SK-N-SH (cell line): ENCODE data around the gene PPP4R2. TPM values are rescaled to one million over a fixed set of nuclear protein-coding genes. Genes with fewer than 3 reads are reported as not detected.

Experiments used
- CTCF ChIA-PET: fragments of 300-600, 350-600 bp; formaldehyde crosslinking; extraction: SDS; loops from one replicate; lab custom pipeline; 2021; lab: Yijun Ruan, JAX
- POLR2A ChIA-PET: fragments of 350-600 bp; sonication (Branson Sonifier 250); formaldehyde crosslinking; extraction: SDS; loops from one replicate; lab custom pipeline; 2020; ENCODE audit warnings: antibody characterized with exemption, inconsistent platforms; lab: Yijun Ruan, JAX
- DNase-seq: peaks from one replicate; pipeline ENCODE4 v3.0.0; 2012
- H2AFZ ChIP-seq: fragments of 200-600 bp; sonication (generic); 2 replicates; pipeline ENCODE4 v1.8.1; 2016; ENCODE audit warnings: antibody characterized with exemption, mild to moderate bottlenecking, low read depth
- H3F3A ChIP-seq: fragments of 200-600 bp; sonication (generic); replicated peaks from 2 replicates; pipeline ENCODE3; 2016; ENCODE audit warnings: antibody characterized with exemption, mild to moderate bottlenecking; ENCODE audit not compliant: insufficient read depth
- H3K27ac ChIP-seq, 2 experiments: fragments of 200-500 bp in 1 of 2; fragments of 200-600 bp in 1 of 2; sonication (Bioruptor generic) in 1 of 2; sonication (generic), shearing (Covaris generic) in 1 of 2; 2 replicates each; pipeline versions ENCODE4 v1.5.1 to v1.6.1; 2014 to 2016; ENCODE audit warnings: low read depth in 2 of 2, inconsistent platforms in 1 of 2, low read length in 1 of 2, mild to moderate bottlenecking in 1 of 2, mixed read lengths in 1 of 2
- H3K27me3 ChIP-seq: fragments of 200-600 bp; sonication (generic), shearing (Covaris generic); 2 replicates; pipeline ENCODE4 v1.6.1; 2016; ENCODE audit warnings: mixed run types; ENCODE audit not compliant: insufficient read depth
- H3K36me3 ChIP-seq, 2 experiments: fragments of 200-500 bp in 1 of 2; fragments of 200-600 bp in 1 of 2; sonication (Bioruptor generic) in 1 of 2; sonication (generic) in 1 of 2; replicated peaks in 1 of 2; 2 replicates each; pipeline versions ENCODE3 to v1.5.1; 2014 to 2016; ENCODE audit warnings: low read length in 1 of 2, mild to moderate bottlenecking in 1 of 2; ENCODE audit not compliant: insufficient read depth in 2 of 2, control insufficient read depth in 1 of 2
- H3K4me1 ChIP-seq, 2 experiments: fragments of 200-500 bp in 1 of 2; fragments of 200-600 bp in 1 of 2; sonication (Bioruptor generic) in 1 of 2; sonication (generic), shearing (Covaris generic) in 1 of 2; 2 replicates each; pipeline versions ENCODE4 v1.5.1 to v1.6.1; 2014 to 2016; ENCODE audit warnings: low read depth in 1 of 2, low read length in 1 of 2, mixed run types in 1 of 2; ENCODE audit not compliant: insufficient read depth in 2 of 2, control insufficient read depth in 1 of 2
- H3K4me2 ChIP-seq: fragments of 200-600 bp; sonication (generic), shearing (Covaris generic); 2 replicates; pipeline ENCODE4 v1.6.1; 2017; ENCODE audit warnings: mixed run types
- H3K4me3 ChIP-seq, 2 experiments: fragments of 200-500 bp in 1 of 2; fragments of 200-600 bp in 1 of 2; sonication (Bioruptor generic) in 1 of 2; sonication (generic), shearing (Covaris generic) in 1 of 2; 2 replicates each; pipeline versions ENCODE4 v1.5.1 to v1.8.1; 2014 to 2016; ENCODE audit warnings: low read depth in 2 of 2, inconsistent platforms in 1 of 2, low read length in 1 of 2, mild to moderate bottlenecking in 1 of 2, mixed read lengths in 1 of 2, moderate library complexity in 1 of 2
- H3K79me2 ChIP-seq: fragments of 200-600 bp; sonication (generic); 2 replicates; pipeline ENCODE4 v1.8.1; 2017; ENCODE audit warnings: mild to moderate bottlenecking; ENCODE audit not compliant: insufficient read depth
- H3K9ac ChIP-seq: fragments of 200-600 bp; sonication (generic); 2 replicates; pipeline ENCODE4 v1.6.1; 2017; ENCODE audit warnings: mixed run types
- H3K9me2 ChIP-seq: fragments of 200-600 bp; sonication (generic); 2 replicates; pipeline ENCODE4 v1.6.1; 2017; ENCODE audit warnings: mixed run types
- H3K9me3 ChIP-seq: fragments of 200-600 bp; sonication (generic); 2 replicates; pipeline ENCODE4 v1.6.1; 2017; ENCODE audit warnings: mixed run types, mild to moderate bottlenecking, moderate library complexity
- H4K20me1 ChIP-seq: fragments of 200-600 bp; sonication (generic); 2 replicates; pipeline ENCODE4 v1.6.1; 2017; ENCODE audit warnings: mild to moderate bottlenecking, mixed run types; ENCODE audit not compliant: insufficient read depth
- EP300 ChIP-seq, 2 experiments: IDR thresholded peaks; 2 replicates each; pipeline versions ENCODE4 v1.4.0 to v1.6.1; 2012; ENCODE audit warnings: borderline replicate concordance in 1 of 2, low read depth in 1 of 2, low read length in 1 of 2
- EZH2phosphoT487 ChIP-seq: fragments of 200-600 bp; sonication (generic); IDR thresholded peaks from 2 replicates; pipeline ENCODE4 v1.6.1; 2017; ENCODE audit warnings: low read depth, mixed run types, mild to moderate bottlenecking, antibody characterized with exemption, moderate library complexity, borderline replicate concordance
- FOXJ3 ChIP-seq: sonication (generic); formaldehyde crosslinking; IDR thresholded peaks from 2 replicates; pipeline ENCODE4 v1.5.1; 2020; ENCODE audit warnings: mild to moderate bottlenecking, missing genetic modification reagents
- JUND ChIP-seq: IDR thresholded peaks from 2 replicates; pipeline ENCODE4 v1.4.0; 2012
- MAX ChIP-seq: IDR thresholded peaks from 2 replicates; pipeline ENCODE4 v1.4.0; 2012; ENCODE audit warnings: low read depth
- MXI1 ChIP-seq: IDR thresholded peaks from 2 replicates; pipeline ENCODE4 v1.6.1; 2012; ENCODE audit warnings: mild to moderate bottlenecking, low read depth, low read length, improper control_type of control experiment
- PBX3 ChIP-seq: IDR thresholded peaks from 2 replicates; pipeline ENCODE4; 2012
- POLR2AphosphoS5 ChIP-seq: IDR thresholded peaks from 2 replicates; pipeline ENCODE4 v1.6.1; 2012; ENCODE audit warnings: low read depth, low read length
- RCOR1 ChIP-seq: fragments of 150-350 bp; IDR thresholded peaks from 2 replicates; pipeline ENCODE4 v1.6.1; 2017; ENCODE audit warnings: antibody characterized with exemption, low read length
- REST ChIP-seq: IDR thresholded peaks from 2 replicates; pipeline ENCODE4 v1.6.1; 2012; ENCODE audit warnings: mild to moderate bottlenecking, low read depth, low read length, moderate library complexity
- RFX5 ChIP-seq: IDR thresholded peaks from 2 replicates; pipeline ENCODE4 v1.6.1; 2012; ENCODE audit warnings: mild to moderate bottlenecking, improper control_type of control experiment, low read length
- RXRA ChIP-seq: IDR thresholded peaks from 2 replicates; pipeline ENCODE4 v1.4.0; 2012; ENCODE audit warnings: low read depth, mild to moderate bottlenecking, borderline replicate concordance
- SIN3A ChIP-seq: IDR thresholded peaks from 2 replicates; pipeline ENCODE4 v1.6.1; 2012; ENCODE audit warnings: low read depth, mild to moderate bottlenecking, low read length, moderate library complexity, borderline replicate concordance
- USF1 ChIP-seq: IDR thresholded peaks from 2 replicates; pipeline ENCODE4 v1.4.0; 2012; ENCODE audit warnings: low read depth, borderline replicate concordance
- USF2 ChIP-seq: fragments of 150-350 bp; IDR thresholded peaks from 2 replicates; pipeline ENCODE4 v1.6.1; 2017; ENCODE audit warnings: antibody characterized with exemption, low read length, low read depth, borderline replicate concordance
- WGBS: methylation state at CpG from one replicate; pipeline ENCODE4 v1.1.6; 2017; ENCODE audit warnings: low lambda C conversion rate; 5-methylcytosine and 5-hydroxymethylcytosine counted together
- polyA plus RNA-seq, 3 experiments: library from polyadenylated mRNA; depleted of rRNA; stranded (reverse); fragments of >200 nt; gene quantifications; 2 replicates each; pipeline ENCODE4 v1.2.3, GENCODE V29; 2012

PPP4R2 gene
- polyA plus RNA-seq, 1 of the 3 experiments (the other 2 are of a cell fraction) = 8.9 TPM

GRCh38 chr3:73098026-73098425 lies 101.4 kb downstream of the PPP4R2 start:
- no peaks in the 10 kb centered on the region for H3K27me3 ChIP-seq
- POLR2A ChIA-PET = no interaction called here
- H3K27ac ChIP-seq = no peak overlapping the region
- no peak overlapping the region for H3K4me3 ChIP-seq
- no peak for DNase-seq
- no peaks in the 10 kb centered on the region for H3K9me3 ChIP-seq
- no peak overlapping the region for H2AFZ ChIP-seq
- no peaks in the 10 kb centered on the region for H4K20me1 ChIP-seq
- no peak overlapping the region for H3K9ac ChIP-seq
- H3K4me2 ChIP-seq = no peak overlapping the region
- no peaks in the 10 kb centered on the region for H3K79me2 ChIP-seq
- H3F3A ChIP-seq = no peaks in the 10 kb centered on the region
- CTCF ChIA-PET = interaction anchor here (1.1 to 11.7 kb wide), 5 partner anchors 9 to 410 kb away, joined by 3 to 104 read pairs (median 3); no protein-coding TSS in a partner anchor
- no CpG with 5 or more reads among the region's 2 CpGs for WGBS
- no peaks in the 10 kb centered on the region for H3K9me2 ChIP-seq
- H3K36me3 ChIP-seq = no peaks in the 10 kb centered on the region
- peaks cover 6 to 8% of the 10 kb centered on the region in 2 experiments; a peak in 3 of 4 replicates for H3K4me1 ChIP-seq
- no peak for TF ChIP-seq RCOR1
- TF ChIP-seq POLR2AphosphoS5 = no peak
- TF ChIP-seq USF2 = no peak
- TF ChIP-seq EP300 (IDR thresholded peaks at IDR 0.05; ENCODE audit: borderline replicate concordance in 1 of 2, low read depth in 1 of 2, low read length in 1 of 2) = no peak
- TF ChIP-seq SIN3A = no peak
- no peak for TF ChIP-seq FOXJ3
- TF ChIP-seq USF1 = no peak
- TF ChIP-seq JUND = no peak
- TF ChIP-seq REST = no peak
- no peak for TF ChIP-seq RXRA
- no peak for TF ChIP-seq MXI1
- no peak for TF ChIP-seq PBX3
- TF ChIP-seq MAX = no peak
- no peak for TF ChIP-seq EZH2phosphoT487
- no peak for TF ChIP-seq RFX5
